Ammon's horn (tissue), 1 donor: ENCODE results near the gene RFTN2.
"Not testable (repeated sequence)": the region's sequence is repeated elsewhere in the genome, so short reads cannot be mapped to it uniquely, and the experiment has no call there.

Experiments
- DNase-seq: peaks from one replicate; pipeline ENCODE4 v3.0.0-alpha.2; 2016; ENCODE audit warnings: low spot score

The RFTN2 gene

GRCh38 chr2:197674060-197674459 is 1.3 kb downstream of the RFTN2 start:
- DNase-seq, result peak; percentile 19

GRCh38 chr2:197673606-197674005 is 1.8 kb downstream of the RFTN2 start:
- no peak for DNase-seq

GRCh38 chr2:197673106-197673505 is 2.3 kb downstream of the RFTN2 start:
- peak; percentile 17 for DNase-seq

- no peak for DNase-seq
These were observed 3.0 kb downstream of the RFTN2 start for GRCh38 chr2:197672371-197672893.

- DNase-seq, result no peak
These were observed 6.3 kb downstream of the RFTN2 start for GRCh38 chr2:197669077-197669476.

- DNase-seq, result no peak
These were observed 7.1 kb downstream of the RFTN2 start for GRCh38 chr2:197668296-197668695.

- DNase-seq, result no peak
These were observed 9.1 kb downstream of the RFTN2 start for GRCh38 chr2:197666277-197666676.

- DNase-seq, result no peak
These were observed 13.8 kb downstream of the RFTN2 start for GRCh38 chr2:197661626-197662025.

- no peak for DNase-seq
These were observed 17.8 kb downstream of the RFTN2 start for GRCh38 chr2:197657562-197657961.

GRCh38 chr2:197647961-197648690 is 27.3 kb downstream of the RFTN2 start:
- no peak for DNase-seq

GRCh38 chr2:197641666-197642065 is 33.7 kb downstream of the RFTN2 start:
- no peak for DNase-seq

- DNase-seq, result not testable (repeated sequence)
These were observed 34.7 kb downstream of the RFTN2 start for GRCh38 chr2:197640571-197641122.

- no peak for DNase-seq
These were observed 42.2 kb downstream of the RFTN2 start for GRCh38 chr2:197633109-197633657.

- peak; percentile 91 for DNase-seq
These were observed 47.3 kb downstream of the RFTN2 start for GRCh38 chr2:197628043-197628500.

GRCh38 chr2:197626965-197627625 is 48.3 kb downstream of the RFTN2 start:
- DNase-seq, result no peak

GRCh38 chr2:197620133-197620532 is 55.3 kb downstream of the RFTN2 start:
- no peak for DNase-seq

- DNase-seq, result no peak
These were observed 60.3 kb downstream of the RFTN2 start for GRCh38 chr2:197615016-197615652.

GRCh38 chr2:197614532-197614931 is 60.9 kb downstream of the RFTN2 start:
- no peak for DNase-seq

GRCh38 chr2:197613509-197613987 is 61.8 kb downstream of the RFTN2 start:
- no peak for DNase-seq

- no peak for DNase-seq
These were observed 69.2 kb downstream of the RFTN2 start for GRCh38 chr2:197606180-197606579.

- no peak for DNase-seq
These were observed 71.1 kb downstream of the RFTN2 start for GRCh38 chr2:197604117-197604860.
